NCI-H2171 treated with DMSO at 0.1 percent for 48 hours (cell line): ENCODE measurements around the gene IDS.
"Not testable (repeated sequence)": the region's sequence is repeated elsewhere in the genome, so short reads cannot be mapped to it uniquely, and the experiment has no call there.

ENCODE experiments used
- DNase-seq: peaks from one replicate; lab custom pipeline; 2025; lab: John Stamatoyannopoulos, UW

Gene IDS

GRCh38 chrX:149527705-149528104, 22.6 kb upstream of the IDS start:
- peak; percentile 28 for DNase-seq

GRCh38 chrX:149526318-149527033, 21.4 kb upstream of the IDS start:
- not testable (repeated sequence) for DNase-seq

- not testable (repeated sequence) for DNase-seq
These were observed 20.8 kb upstream of the IDS start for GRCh38 chrX:149525903-149526302.

- peak; percentile 68 for DNase-seq
These were observed 20.3 kb upstream of the IDS start for GRCh38 chrX:149525389-149525788.

DNA sequence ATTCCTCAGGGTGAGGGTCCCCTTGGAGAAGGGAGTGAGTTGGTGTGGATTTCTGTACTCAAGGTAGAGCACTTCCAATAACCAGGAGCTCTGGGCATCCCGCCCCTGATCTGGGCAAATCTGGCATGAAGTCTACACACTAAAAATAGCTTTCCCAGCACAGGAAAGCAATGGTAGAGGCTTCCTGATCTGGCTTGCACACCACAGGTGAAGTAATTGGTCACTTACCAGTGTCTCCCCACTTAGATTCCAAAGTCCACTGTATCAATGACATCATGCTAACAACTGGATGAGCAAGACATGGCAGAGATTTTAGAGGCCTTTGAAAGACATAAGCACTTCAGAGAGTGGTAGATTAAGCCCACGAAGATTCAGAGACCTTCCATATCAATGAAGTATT, 17.8 kb upstream of the IDS start:
- DNase-seq, result no peak

DNA sequence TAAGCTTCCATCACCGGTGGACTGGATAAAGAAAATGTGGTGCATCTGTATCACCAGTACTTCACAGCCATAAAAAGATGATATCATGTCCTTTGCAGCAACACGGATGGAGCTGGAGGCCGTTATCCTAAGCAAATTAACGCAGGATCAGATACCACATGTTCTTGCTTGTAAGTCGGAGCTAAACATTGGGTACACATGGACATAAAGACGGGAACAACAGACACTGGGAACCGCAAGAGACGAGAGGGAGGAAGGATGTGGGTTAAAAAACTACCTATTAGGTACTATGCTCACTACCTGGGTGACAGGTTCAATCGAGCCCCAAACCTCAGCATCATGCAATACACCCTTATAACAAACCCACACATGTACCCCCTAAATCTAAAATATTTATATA, 16.3 kb upstream of the IDS start:
- DNase-seq, result no peak

GRCh38 chrX:149520636-149521277, 15.7 kb upstream of the IDS start:
- not testable (repeated sequence) for DNase-seq

- no peak for DNase-seq
These were observed 13.1 kb upstream of the IDS start for GRCh38 chrX:149518236-149518635.

DNA sequence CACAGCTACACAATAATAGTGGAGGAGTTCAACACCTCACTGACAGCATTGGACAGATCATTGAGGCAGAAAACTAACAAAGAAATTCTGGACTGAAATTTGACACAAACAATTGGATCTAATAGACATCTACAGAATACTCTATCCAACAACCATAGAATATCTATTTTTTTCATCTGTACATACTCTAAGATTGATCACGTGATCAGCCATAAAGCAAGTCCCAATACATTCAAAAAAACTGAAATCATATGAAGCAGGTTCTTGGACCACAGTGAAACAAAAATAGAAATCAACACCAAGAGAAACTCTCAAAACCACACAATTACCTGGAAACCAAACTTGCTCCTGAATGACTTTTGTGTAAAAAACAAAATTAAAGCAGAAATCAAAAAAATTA, 12.2 kb upstream of the IDS start:
- no peak for DNase-seq

DNA sequence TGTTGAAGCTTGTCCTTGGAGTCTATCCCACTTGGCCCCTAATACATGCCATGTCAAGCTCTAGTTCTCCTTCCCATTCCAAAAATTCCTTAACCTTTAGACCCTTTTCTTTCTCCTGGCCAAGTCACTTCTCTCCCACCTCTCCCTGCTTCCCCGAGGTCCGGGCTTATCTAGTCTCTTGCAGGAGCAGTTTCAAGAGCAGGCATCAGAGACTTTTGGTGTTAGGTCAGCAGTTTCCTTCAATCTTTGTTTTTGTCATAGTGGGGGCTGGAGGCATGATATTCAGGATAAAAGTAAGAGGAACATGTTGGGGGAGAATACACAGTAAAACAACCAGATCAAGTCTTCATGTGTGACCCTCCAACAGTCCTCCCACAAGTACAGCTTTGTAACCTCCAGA, 11.5 kb upstream of the IDS start:
- DNase-seq, result no peak

- no peak for DNase-seq
These were observed 11.0 kb upstream of the IDS start for GRCh38 chrX:149515954-149516602.

DNA sequence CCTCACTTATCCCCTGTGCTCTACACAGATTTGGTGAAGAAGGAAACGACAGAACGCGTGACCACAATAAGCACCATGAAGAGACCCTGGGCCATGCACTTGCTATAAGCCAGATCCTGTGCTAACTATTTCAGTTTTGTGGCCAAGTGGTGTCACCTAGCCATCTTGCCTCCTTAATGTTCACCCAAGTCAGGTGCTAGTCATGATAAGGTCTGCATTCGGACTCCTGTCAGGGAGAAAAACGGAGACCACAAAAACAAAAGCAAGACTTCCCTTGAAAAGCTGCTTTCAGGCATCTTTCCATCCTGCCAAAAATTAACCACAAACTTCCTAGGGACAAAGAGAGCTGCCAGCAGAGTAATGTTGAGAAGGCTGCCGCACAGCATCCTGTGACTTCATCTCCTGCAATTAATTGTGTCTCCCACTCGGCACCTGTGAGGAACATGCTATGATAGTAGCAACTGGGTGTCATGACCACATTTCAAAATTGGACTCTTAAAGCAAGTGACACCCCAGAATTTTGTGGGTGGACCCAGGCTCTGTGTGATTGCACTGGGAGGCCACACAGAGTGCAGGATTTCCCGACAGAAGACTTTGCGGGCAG, 8.8 kb upstream of the IDS start:
- DNase-seq, result no peak

DNA sequence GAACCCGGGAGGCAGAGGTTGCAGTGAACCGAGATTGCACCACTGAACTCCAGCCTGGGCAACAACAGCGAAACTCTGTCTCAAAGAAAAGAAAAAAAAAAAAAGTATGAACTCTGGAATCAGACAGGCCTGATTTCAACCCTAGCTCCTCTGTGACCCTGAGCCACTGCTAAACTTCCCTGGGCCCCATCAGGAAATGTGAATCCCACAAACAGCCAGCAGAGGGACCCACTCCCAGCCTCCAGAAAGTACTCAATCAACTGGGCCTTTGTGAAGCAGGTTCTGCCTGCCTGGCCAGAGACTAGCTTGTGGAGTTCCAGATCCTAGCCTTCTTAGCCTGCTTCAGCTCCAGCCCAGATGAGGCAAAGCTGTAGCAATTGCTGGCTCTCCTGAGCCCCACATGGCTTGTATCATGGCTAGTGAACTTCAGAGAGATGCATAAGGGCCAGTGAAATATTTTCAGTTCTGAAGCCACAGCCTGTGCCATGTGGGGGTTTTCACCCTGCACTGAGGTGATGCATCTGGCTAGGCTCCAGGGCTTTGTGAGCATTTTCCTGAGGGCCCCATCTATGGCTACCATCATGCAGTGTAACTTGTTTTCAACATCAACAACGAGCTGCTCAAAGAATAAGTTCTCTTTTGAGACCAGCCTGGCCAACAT, 7.2 kb upstream of the IDS start:
- peak; percentile 11 for DNase-seq

GRCh38 chrX:149511081-149511480, 6.0 kb upstream of the IDS start:
- DNase-seq, result no peak

GRCh38 chrX:149510386-149510785, 5.3 kb upstream of the IDS start:
- no peak for DNase-seq

DNA sequence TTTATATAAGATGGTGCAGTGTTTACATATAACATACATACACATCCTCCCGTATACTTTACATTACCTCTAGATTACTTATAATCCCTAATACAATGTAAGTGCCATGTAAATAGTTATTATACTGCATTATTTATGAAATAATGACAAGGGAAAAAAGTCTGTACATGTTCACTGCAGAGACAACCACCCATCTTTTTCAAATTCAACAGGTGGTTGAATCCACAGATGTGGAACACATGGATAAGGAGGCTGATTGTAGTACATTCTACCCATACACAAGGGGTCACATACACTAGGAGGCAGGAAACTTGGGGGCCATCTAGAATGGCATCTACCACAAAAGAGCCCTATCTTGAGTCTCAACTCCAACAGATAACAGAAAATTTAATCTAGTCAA, 3.4 kb upstream of the IDS start:
- no peak for DNase-seq

GRCh38 chrX:149506349-149506748, 1.2 kb upstream of the IDS start:
- DNase-seq, result no peak

- no peak for DNase-seq
These were observed 565 bp upstream of the IDS start for GRCh38 chrX:149505671-149506070.

DNA sequence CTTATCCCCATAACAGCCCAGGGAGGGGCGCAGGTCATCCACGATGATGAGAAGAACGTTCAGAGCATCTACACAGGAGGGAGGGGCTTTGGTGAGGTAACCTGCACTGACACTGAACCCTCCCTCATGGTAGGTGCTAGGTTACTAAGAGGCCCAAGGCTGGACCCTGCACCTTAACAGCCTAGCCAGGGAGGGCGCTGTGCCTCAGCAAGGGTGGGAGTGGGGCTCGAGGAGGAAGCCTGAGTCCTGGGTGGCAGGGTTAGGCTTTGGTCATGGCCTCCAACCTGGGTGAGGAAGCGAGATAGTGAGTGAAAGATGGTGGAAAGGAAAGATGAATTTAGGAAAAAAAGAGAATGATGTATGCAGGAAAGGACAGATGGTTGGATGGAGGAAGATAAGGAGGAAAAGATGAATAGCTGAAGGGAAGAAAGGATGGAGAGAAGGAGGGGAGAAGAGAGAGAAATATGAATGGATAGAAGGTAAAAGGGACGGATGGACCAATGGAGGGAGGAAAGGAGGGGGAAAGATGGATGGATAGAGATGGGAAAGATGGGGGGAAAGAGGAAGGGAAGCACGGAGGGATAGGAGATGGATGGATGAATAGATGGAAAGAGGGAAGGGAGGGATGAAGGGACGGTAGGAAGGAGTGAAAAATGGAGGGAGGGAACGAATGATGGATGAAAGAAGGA, 736 bp downstream of the IDS start:
- DNase-seq, result peak; percentile 42

GRCh38 chrX:149503446-149503845, 1.7 kb downstream of the IDS start:
- peak; percentile 60 for DNase-seq

DNA sequence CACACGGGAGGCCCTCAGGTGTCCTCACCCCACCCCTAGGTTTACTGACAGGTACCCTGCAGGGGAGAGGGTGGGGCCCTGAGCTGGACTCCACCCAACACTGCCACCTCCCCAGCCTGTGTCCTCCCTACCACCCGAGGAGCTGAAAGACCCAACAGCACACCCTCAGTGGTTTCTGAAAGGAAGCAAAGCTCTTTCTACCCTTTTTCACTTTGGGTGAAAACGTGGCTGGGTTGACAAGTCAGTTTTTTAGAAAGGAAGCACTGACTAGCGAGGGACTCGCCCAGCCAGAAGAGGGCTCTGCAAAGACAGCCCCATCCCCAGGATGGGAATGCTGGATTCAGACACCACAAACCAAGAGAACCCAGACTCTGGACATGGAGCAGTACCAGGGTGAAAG, 2.2 kb downstream of the IDS start:
- DNase-seq, result not testable (repeated sequence)

DNA sequence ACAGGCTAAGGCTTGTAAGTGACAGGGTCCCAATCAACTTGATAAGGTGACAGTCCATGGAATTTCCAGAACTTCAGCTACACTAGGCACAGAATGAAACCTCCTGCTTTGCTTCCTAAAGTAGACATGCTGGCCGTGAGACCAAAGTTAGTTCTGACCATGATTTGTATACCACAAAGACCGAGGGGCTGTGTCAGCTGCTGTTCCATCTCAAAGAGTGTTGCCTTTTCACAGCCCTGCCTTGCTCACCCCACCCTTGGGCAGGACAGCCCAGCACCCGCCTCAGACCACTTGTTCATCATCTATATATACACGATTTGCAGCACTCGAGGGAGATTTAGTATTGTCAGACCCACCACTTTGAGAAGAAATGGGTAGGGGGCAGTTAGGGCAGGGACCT, 5.3 kb downstream of the IDS start:
- no peak for DNase-seq
